ENCODE measurements around the gene DLK1.

DLK1 gene

DNA sequence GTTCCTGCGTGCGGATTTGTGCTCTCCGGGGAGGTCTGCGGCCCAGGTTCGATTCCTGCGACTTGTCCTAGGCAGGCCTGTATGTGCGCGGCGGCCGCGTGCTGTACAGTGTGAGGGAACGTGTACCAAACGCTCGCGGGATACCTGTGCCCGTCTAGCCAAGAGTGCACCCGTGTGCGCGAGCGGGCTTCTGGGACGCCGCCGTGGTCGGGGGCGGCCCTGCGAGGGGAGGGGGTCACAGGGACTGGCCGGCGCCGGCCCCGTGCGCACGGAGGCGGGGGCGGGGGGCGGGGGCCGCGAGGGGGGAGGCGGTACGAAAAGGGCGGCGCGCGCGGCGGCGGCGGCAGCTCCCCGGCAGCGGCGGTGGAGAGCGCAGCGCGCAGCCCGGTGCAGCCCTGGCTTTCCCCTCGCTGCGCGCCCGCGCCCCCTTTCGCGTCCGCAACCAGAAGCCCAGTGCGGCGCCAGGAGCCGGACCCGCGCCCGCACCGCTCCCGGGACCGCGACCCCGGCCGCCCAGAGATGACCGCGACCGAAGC is at the start of gene DLK1:
TSS of gene DLK1 (plus strand) at position 343 of the 536 bp plus-strand sequence. CDS start at position 520, 177 bp downstream.
- no peak for DNase-seq (ENCODE audit: extremely low read depth, low read depth)

GRCh38 chr14:100677152-100677551 is 49.5 kb upstream of the DLK1 start:
- DNase-seq (ENCODE audit: extremely low read depth, low read depth) = no peak
- no peak for TF ChIP-seq CTCF (IDR thresholded peaks at IDR 0.05; ENCODE audit: low read depth, low read length)

More for the DNA sequence above, at the start of gene DLK1:
- TF ChIP-seq CTCF (IDR thresholded peaks at IDR 0.05; ENCODE audit: low read depth, low read length) = no peak

- DNase-seq (ENCODE audit: extremely low read depth, low read depth) = no peak
These were observed 48.9 kb upstream of the DLK1 start for GRCh38 chr14:100677554-100678468.

GRCh38 chr14:100678469-100678828 is 48.2 kb upstream of the DLK1 start:
- DNase-seq (ENCODE audit: extremely low read depth, low read depth) = no peak
- no peak for TF ChIP-seq CTCF (IDR thresholded peaks at IDR 0.05; ENCODE audit: low read depth, low read length)

More at GRCh38 chr14:100677554-100678468, 48.9 kb upstream of the DLK1 start:
- TF ChIP-seq CTCF (IDR thresholded peaks at IDR 0.05; ENCODE audit: low read depth, low read length) = no peak

DNA sequence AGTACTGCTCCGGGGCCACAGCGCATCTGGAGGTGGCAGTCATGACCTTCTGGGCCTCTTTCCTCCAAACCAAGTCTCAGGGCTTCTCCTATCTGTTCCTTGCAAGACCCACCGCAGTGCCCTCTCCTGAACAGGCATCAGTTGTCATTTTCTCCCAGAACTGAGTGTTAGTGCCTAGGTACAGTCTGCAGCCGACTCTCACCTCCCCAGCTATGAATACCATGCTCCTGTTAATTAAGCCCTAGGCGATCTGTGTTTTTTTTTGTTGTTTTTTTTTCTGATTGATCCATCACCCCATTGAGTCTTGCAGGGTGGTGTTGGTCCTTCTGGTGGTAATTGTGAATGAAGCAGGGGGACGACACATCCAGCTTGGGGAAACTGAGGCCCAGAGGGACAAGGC is 47.5 kb upstream of the DLK1 start:
- no peak for DNase-seq (ENCODE audit: extremely low read depth, low read depth)
- TF ChIP-seq CTCF (IDR thresholded peaks at IDR 0.05; ENCODE audit: low read depth, low read length) = no peak

DNA sequence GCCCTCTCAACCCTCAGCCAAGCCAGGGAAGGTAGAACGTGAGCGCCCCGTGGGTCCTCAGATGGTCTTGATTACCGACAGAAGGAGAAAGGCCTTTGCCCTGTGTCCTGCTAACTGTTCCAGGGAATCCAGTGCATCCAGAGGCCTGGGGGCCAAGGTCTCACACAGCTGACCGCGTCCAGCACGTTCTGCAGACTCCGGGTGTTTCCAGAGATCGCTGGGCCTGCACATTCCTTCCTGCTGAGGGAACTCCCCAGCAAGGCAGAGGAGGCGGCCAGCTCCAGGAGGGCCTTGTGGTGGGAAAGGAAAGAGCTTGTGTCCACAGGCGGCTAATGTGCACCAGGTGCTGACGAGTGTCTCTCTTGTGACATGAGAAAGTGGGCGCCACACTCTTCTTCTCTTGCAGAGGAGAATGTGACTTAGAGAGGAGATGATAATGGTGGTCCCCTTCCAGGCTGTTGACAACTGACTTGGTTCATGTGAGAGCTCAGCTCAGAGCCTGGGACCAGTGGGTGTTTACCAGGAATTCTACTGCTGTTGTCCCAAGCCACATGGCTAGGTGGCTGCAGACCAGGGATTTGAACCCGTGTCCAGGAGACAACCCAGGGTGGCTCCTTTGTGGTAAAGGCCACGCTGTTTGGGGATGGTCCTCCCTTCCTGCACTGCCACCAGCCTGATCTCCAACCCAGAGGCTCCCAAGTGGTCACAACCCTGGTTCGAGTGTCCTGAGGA is 46.8 kb upstream of the DLK1 start:
- peak; percentile 43 for TF ChIP-seq CTCF (IDR thresholded peaks at IDR 0.05; ENCODE audit: low read depth, low read length)
- DNase-seq (ENCODE audit: extremely low read depth, low read depth) = peak; percentile 60
